AG20443 (cell line): ENCODE data around the gene MTUS2.
A peak's percentile ranks its signal among the peaks of the same experiment; 100 is the strongest.

ENCODE experiments used
- DNase-seq: peaks from one replicate; pipeline ENCODE4 v3.0.0; 2012; ENCODE audit warnings: low spot score, mixed read lengths

The MTUS2 gene

DNA sequence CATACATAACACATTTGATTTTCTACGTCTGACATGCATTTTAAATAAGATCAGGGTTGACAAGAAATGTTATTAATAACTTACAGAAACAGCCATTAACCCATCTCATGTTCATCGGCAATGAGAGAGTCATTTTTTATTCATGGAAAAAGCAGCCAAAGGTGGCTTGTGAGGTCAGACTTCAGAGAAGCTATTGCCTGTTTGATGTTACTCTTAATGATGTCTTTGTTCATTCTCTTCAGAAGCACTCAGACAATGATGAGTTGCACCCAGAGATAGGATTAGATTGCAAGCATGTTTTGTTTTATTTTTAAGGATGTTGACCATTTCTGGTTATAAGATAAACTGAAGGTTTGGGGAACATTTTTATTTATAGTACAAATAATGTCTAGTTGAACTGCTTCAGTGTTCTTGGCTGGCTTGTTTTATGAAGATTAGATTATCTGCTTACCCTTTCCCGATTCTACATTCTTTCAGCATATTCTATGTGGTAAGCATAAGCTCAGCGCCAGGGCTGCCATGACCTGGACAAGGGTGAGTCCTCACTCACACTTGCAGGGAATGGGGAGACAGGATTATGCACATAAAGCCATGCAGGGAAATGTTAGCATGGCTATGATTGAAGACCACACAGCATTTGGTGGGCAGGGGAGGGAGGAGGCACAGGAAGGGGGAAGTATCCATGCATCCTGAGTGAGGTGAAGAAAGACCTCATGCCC is 288.1 kb downstream of the MTUS2 start:
- no peak for DNase-seq

DNA sequence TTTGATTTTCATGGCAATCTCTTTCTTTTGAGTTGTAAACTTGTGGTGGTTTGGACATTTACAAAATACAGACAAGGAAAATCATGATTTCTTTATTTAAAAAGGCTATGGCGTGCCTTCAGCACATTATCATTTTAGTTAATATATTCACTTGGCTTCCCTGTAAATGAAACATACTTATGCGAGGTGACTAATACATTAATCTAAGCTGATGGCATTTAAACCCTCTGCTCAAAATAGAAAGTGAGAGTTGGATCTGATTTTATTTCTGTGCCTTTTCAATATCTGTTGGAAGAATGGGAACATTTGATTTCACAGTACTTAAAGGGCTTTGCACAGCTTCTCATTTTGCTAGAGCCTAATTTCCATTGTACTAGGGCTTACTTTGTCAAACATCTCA is 289.8 kb downstream of the MTUS2 start:
- DNase-seq = no peak

DNA sequence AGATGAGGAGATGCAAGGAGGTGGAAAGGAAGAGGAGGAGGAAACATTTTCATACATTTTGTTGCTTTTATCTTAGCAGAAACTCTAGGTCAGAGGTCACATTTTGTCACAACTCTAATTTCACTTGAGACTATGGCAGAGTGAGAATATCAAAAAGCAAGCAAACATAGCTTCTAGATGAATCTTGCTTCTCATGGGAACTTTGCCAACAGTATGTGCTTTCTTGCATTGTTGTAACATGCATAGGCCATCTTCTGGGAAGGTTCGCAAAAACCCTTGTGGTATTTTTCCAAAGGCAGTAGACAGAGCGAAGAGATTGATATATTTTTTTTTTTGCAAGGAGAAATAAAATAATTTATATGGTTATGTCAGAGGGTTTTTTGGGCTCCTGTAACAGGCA is 291.3 kb downstream of the MTUS2 start:
- no peak for DNase-seq

DNA sequence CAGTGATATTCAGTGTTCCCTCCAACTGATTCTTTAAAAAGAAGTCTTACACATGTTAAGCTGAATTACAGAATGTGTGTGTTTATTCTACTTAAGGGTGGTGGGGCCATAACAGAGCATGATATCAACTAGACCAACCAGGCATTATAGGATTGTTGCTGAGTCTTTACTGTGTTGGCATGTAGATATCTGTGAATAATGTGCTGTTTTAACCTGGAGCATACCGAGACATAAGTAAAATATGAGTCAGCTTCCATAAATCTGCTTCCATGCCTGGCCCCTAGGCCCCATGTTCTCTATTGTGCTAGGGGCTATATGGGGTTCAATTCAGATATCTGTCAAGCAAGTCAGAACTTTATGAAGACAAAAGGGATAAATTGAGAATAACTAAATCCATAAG is 295.7 kb downstream of the MTUS2 start:
- no peak for DNase-seq

DNA sequence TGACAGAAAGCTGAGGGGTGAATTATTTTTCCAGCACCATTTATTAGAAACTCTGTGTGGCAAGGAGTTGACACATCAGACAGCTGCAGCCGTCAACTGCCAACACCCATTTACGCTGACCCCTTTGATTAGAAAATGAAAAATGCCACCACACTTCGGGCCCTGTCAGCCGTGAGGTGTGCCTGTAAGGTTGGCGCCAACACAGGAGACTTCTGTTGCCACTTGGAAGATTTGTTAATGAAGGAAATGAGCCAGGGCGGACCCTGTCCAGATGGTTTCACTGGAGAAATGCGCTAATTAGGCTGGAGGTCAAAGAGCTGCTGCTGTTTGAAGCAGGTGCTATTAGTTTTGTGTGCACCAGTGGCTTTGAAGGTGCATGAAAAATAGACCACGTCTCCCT is 297.5 kb downstream of the MTUS2 start:
- DNase-seq = no peak

DNA sequence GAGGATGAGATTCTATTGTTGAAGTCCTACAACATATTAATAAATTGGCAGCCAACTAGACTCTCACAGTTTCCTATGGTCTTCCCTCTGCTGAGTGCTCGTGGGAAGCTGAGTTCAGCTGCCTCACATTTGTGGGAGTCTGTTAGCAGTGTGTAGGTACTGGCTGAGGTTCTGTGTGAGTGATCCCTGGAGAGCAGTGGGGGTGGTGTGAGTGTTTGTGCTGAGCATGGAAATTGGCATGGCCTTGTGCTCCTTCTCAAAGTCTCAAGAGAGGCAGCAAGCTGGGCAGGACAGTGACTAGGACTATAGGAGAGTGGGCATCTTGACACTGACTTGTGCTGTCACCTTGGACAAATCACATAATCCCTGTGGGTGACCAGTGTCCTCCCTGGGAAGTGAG is 298.3 kb downstream of the MTUS2 start:
- DNase-seq = no peak

DNA sequence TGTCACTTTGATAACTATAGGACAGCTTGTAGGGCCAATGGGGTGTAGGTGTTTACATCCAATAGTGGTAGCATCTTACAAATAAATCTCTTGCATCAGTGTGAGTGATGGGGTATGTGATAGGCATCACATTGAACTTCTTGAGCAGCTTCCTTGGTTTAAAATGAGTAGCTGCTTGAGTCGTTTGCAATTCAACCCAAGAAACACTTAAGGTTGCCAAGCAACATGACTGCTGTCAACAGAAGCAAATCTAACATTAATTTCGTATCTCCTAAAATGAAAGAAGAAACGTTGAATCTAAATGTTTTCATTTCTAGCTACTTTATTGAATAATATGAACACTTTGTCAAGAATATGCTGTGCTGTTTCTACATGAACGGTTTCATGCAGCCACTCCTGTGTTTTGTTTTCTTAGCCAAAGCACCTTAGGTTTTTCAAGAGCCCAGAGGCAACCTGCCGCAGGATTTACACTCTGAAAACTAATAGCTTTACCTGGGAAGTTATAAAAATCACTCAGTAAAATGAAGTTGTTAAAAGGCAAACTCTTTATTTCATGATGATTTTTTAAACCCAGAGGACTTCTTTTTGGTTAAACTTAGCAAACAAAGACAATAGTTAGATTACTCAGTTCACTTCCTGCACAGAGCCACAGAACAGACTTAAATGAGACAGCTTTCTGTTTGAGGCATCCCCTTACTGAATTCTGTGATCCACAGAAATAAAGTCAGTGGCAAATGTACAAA is 305.2 kb downstream of the MTUS2 start:
- no peak for DNase-seq

DNA sequence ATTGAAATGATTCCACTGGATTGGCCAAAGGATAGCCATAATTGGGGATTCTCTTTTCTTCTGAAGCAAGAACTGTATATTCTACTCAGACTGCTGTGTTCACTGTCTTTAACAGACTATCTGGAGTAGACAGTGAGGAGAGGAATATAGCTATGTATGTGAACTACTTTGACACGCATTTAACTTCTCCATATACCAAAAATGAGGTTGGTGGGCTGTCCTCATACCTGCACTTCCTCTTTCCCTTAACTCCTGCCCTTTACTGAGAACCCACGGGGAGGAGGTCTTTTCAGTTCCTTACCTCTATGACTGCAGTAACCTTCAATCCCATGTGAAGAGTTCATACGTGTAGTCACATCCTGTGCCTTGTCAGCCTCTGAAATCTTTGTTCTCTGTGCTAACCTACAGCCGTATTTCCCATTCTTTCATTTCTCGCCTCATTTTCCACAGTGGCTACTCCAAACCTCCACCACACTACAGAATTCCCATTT is 305.8 kb downstream of the MTUS2 start:
- no peak for DNase-seq

DNA sequence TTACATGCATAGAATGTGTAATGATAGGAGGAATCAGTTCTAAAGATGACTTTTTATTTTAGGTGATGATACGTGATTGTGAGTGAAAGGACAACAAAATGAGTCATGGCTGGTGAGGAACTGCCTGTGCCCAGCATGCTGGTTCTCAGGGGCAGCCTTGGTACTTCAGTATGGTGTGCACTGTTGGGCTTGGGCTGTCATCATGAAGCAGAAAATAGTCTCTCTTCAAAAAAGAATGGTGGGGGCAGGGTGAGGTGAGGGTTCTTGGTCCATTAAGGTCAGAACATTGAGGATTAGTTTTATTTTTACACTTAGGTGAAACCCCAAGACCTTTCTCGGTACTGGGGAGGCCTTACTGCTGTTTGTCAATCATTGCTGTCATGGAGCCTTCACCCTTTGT is 309.5 kb downstream of the MTUS2 start:
- no peak for DNase-seq

DNA sequence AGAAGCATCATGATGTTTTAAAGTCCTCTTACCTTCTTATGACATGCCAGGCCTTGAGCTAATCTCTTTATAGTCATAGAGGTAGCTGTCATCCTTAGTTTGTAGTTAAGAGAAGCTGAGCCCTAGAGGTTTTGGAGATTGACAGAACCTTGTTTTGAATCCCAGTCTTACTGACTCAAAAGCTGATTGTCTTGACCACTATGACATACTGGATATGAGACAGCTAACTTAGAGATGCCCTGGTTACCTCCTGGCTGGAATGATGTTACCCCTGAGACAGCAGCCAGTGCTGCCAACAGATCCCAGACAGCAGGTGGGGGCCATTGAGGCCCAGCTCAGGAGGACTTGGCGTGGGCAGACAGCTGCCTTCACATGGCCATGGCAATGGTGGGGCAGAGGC is 311.0 kb downstream of the MTUS2 start:
- no peak for DNase-seq

DNA sequence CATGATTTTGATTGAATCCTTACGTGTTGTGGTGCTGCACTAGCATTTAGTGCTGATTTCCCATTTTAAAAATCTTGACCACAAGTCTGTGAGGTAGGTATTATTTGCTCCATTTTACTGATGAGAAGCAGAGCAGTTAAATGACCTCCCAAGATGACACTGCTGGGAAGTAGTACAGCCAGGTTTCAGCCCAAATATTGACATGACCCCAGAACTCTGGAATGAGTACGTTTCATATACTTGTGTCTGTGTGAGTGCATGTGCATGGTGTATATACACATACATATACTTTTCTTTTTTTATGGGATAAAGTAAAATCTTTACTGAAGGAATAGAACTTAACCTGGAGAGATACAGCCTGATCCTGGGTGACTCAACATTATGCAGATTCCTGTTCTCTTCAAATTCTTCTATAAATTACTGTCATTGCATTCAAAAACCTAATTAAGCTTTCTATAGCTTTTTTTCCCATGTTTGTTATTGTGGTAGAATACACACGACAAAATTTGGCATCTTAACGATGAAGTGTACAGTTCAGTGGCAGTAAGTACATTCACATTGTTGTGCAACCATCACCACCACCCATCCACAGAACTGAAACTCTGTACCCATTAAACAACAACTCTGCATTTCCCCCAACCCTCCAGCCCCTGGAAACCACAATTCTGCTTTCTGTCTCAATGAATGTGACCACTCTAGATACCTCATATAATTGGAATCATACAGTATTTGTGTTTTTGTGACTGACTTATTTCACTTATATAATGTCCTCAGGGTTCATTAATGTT is 311.9 kb downstream of the MTUS2 start:
- DNase-seq = no peak

DNA sequence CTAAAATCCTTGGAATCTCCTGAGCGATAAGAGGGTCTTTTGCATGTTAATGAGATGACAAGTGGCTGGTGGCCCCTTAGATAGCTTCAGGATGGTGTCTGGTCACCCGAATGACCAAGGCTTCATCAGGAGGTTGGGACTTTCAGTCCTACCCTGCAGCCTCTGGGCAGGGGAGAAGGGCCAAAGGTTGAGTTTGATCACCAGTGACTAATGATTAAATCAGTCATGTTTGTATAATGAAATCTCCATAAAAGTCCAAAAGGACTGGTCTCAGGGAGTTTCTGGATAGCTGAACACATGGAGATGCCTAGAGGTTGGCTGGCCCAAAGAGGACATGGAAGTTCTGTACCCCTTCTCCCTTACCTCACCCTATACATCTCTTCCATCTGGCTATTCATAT is 316.2 kb downstream of the MTUS2 start:
- DNase-seq = no peak

DNA sequence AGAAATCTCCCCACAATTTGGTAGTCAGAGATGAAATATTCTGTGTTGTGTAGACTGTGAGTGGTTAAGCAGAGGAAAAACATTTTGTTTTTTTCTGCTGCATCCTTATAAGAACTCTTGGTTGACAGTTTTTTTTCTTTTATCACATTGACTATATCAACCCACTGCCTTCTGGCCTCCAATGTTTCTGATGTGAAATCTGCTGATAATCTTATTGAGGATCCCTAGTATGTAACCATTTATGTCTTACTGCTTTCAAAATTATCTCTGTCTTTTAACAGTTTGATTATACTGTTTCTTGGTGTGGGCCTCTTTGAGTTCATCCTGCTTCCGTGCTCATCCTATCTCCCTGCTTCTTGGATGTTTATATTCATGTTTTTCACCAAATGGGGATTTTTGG is 316.9 kb downstream of the MTUS2 start:
- no peak for DNase-seq

DNA sequence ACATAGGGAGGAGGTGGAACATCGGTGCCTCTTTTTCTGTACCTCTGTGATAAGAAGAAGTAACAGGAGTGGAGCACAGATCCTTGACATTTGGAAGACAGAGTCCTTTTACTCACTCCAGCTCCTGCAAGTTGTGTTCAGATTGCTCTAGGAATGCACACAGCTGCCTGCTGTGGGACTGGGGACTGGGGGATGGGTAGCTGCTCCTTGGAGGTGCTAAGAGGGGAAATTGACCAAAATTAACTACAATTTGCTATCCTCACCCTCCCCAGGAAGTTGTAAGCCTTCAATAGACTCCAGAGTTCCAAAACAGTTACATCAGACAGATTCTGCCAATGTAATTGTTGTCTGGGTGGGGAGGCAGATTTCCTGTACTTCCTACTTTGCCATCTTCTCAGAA is 317.9 kb downstream of the MTUS2 start:
- no peak for DNase-seq

DNA sequence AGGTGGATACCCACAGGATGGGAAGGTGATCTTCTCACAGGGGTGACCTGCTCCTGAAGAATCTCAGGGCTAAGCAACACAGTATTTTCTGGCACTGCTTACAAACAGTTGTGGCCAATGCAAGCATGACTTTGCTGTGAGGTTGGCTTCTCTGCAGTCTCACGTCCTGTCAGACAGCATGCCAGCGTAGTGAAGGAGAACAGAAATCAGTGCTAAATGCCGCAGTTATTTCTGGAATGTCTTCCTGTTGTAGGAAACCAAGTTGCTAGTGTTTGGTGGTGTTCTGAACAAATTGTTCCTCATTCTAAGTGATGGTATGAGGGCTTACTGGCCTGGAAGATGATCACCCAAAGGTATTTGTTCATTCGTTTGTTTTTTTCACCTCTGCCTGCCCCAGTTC is 320.1 kb downstream of the MTUS2 start:
- peak; percentile 29 for DNase-seq

DNA sequence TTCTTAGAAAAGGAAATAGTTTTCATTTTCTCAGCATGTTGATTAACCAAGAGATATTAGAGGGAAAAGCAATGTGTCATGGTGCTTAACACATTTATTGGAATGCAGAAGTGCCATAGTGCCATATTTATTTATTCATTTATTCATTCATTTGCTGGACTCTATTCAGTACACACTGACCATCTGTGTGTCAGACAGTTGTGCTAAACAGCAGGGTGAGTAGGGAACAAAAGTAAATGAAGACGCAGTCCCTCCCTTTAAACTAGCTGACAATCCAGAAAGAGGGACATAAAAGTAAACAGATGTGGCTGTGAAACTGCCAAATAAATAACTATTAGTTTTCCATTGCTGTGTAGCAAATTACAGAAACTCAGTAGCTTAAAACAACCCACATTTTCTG is 323.7 kb downstream of the MTUS2 start:
- no peak for DNase-seq

DNA sequence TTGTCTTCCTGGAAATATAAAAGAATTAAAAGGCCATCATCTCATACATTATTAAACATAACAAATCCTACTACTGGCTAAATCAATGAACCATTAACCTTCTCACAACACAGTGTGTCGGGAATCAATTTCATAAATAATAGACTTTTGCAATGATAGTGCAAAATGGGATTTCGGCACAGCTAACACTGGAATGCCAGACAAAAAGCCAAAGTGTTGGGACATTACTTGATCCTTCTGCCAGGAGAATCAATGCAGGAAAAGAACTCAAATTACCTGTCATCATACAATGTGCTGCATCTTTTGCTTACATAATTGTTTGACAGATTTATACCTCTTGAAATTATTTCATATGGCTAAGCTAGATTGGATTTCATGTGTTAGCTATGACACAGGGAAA is 334.3 kb downstream of the MTUS2 start:
- DNase-seq = no peak

DNA sequence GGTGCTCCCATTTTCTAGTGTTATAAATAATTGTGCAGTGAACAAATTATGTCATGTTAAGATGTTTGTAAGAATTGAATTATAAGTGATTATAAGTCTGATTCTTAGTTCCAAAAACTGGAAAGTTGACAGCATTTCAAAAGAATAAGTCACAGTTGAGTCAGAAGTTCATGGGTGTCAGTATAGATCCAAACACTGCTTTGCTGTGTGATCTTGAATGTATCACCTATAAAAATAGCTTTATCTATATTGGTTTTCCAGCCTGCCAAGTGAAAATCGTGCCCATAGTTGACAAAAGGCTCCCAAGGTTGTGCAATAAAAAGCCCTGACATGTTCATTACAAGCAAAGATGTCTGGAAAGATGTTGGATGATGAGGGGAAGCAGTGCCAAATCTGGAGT is 336.0 kb downstream of the MTUS2 start:
- DNase-seq = no peak

DNA sequence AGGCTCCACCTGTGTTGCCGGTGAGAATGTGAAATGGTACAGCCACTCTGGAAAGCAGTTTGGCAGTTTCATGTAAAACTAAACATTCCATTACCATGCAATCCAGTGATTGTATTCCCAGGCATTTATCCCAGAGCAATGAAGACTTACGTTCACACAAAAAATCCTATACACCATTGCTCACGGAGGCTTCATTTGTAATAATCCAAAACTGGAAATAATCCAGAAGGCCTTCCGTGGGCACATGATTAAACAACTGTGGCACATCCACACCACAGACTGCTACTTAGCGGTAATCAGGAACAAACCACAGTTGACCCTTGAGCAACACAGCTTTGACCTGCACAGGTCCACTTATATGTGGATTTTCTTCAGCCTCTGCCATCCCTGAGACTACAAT is 339.7 kb downstream of the MTUS2 start:
- no peak for DNase-seq

DNA sequence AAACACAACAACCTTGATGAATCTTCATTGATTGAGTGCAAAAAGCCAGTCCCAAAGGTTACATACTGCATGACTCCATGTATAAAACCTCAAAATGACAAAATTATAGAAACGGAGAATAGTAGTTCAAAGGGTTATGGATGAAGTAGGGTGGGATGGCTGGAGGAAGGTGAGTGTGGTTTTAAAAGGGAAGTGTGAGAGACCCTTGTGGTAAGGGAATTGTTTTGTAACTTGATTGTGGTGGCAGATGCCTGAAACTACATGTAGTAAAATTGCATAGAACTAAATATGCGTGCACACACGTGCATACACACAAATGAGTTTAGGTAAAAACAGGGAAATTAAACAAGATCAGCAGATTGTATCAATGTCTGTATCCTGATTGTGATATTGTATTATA is 340.7 kb downstream of the MTUS2 start:
- no peak for DNase-seq

DNA sequence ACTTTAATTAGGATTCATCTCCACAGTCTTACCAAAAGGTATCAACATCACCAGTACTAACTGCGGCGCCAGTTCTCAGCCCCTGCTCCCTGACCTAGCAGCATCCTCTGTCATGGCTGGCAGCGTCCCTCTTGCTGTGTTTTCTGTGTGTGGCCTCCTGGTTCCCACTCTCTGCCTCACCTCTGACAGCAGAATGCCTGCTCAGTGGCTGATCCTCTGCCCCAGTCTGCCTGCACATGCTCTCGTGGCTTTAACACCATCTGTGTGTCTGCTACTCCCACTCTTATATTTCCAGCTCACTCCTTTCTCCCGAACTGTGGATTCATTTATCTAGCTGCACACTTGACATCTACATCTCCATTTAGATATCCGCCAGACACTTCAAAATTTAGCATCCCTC is 341.5 kb downstream of the MTUS2 start:
- DNase-seq = no peak

DNA sequence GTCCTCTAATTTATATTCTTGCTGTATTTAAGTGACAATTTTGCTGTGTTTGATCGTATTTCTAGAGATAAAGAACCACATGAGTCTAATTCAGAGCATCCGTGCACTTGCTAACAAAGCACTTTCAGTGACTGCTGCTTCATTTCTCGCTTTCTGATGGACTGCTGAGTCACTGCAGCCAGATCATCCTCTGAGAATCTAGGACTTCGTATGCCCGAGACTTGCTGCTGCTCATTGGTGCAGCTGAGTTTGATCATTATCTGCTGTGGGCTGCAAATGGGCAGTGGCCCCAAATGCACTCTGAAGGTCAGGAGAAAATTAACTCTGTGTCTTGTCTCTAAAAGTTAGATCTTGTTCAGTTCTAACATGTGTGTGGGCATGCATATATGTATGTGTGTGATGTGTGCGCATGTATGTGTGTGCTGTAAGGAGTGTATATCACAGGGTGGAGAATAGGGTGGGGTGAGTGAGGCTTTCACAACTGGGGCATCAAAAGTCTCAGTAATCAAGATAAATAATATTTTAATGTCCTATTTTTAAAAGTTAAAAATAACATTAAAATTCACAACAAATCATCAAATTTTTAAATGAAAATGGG is 342.6 kb downstream of the MTUS2 start:
- DNase-seq = peak; percentile 58

DNA sequence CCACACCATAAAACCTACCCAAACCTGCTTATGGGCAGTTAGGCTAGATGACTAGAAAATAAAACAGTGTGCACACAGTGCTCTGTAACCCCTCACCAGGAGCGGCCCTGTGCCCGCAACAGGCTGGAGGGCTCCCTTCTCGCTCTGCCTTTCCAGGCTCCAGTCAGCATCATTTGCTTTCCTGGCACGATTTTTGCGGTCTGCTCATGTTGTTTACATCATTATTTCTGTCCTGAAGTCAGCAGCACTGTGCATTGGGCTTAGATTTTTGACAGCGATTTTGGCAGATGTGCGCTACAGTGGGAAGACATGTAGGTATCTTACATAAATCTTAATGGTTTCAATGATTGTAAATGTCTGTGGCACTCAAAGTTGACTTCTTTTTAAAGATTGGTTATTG is 344.0 kb downstream of the MTUS2 start:
- no peak for DNase-seq
